Glomerular visceral epithelial cell (primary cell): ENCODE measurements around the gene HEPHL1.

Experiments
- DNase-seq: peaks from one replicate; pipeline ENCODE4 v3.0.0-alpha.2; 2016; ENCODE audit errors: extremely low spot score

HEPHL1 gene

DNA sequence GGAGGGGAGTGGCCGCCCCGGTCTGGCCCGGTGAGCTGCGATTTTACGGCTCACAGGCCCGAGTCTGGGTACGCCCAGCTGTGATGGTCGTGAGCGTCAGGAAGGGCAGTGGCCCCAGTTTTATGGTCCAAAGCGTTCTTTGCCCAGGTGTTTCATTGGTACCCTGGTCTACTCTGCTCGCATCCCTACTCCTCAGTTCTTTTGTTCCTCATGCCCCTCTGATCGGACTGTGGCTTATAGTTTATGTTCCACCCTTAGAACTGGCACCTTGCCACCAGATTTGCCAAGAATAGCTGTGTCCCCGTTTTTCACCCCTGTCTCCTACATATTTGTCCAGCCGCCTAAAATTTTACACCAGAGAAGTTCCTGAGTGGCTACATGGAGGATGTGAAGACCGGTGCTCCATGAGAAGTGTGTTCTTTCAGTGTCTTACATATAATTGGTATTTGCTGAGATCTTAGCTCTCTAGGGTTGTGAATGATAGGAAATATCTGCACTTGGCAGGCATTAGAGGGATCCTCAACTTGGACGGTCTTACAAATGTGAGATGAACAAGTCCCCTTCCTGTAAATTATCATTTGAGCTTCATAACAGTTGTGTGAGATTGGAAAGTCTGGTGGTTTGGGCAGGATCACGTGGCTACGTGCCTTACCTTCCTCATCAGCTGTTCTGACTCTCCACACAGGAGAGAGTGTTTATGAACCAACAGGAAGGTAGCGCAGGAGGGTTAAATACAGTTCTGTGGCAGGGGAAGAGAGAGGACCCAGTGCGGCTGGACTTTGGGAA, 108.6 kb downstream of the HEPHL1 start:
- no peak for DNase-seq

DNA sequence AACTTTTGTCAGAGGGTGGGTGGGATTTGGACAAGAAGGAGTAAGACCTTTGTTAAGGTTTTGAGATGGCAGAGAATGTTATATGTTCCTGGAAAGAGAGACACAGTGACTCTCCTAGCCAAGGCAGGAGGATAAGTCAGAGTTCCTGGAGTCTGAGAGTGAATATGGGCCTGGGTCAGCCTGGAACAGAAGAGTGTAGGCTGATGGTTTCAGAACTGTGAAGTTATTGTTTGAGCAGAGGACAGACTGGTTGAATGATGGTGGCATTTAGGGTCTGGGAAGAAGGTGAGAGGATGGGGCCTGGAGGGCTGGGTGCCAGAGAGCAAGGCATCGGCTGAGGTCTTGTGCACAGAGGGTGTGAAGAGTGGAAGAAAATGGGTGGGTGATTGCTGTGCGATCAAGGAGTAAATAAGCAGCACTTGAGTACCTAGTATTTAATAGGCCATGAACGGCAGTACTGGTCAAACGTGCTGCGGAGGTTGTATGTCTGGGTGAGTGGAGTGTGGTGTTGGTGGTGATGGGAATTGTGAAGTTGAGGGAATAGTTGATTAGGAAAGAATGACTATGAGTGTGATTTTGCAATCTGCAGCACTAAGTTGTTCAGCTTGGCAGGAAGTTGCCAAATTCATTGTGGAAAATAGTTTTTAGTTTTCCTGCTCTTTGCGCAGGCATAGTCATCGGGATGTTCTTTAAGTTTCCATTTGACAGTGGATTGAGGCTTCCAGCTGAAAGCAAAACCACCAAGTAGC, 109.3 kb downstream of the HEPHL1 start:
- peak; percentile 16 for DNase-seq

DNA sequence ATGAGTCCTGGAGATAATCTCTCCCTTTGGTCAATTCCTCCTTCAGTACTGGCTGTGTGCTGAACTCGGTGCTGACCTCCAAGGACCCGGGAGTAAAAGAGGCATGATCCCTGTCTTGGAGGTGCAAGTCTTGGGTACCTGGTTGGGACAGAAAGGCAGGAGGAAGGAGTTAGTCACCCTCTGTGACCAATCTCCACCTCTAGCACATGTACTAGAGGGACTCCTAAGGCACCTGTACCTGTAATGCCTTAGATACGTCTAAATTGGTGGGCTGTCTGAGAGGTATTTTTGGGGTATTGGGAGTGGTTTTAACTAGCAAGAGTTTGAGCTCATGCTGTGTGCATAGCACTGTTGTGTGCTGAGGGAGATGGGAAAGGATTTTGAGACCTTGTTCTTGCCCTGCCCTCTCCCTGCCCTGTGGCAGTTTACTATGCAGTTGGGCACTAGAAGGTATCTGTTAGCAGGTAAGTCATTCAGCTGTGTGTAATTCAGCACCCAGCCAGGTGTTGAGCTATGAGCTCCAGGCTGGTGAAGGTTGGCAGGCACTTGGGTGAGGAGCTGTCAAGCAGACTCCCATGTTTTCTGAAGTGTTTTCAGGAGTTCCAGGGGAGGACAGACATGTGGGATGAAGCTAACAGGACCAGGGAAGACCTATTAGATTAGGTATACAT, 110.0 kb downstream of the HEPHL1 start:
- no peak for DNase-seq

DNA sequence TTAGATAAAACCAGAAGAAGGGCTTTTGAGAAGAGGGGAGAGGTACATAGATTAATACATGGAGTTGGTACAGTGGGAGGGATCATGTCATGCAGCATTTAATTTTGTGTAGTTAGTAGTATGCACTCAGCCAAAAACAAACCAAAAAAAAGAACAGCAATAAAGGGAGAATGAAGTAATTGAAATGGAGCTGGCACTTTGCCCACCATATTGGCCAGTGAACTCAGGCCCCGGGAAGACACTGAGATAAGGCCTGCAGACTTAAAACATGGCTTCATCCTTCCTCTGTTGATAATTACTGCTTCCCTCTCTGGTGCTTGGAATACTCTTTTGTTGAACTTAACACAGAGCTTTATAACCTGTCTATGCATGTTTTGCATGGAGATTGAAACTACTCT, 110.6 kb downstream of the HEPHL1 start:
- DNase-seq: peak; percentile 42

DNA sequence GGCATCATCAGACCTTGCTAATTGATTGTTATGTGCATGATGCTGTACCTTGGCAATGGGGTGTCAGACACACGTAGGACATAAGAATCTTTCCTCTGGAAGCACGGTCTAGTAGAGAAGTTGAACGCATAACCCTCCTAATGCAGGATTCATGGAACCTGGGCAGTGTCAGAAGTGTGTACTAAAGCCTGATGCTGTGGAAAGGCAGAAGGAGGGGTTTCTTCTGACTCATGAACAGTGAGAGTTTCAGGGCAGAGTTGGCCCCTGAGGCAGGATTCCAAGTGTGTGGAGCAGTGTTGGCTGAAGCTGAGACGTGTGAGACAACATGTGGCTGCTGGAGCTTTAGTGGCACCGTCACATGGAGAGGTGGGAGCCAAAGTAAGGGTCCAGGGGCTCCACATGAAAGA, 111.0 kb downstream of the HEPHL1 start:
- DNase-seq: peak; percentile 65

DNA sequence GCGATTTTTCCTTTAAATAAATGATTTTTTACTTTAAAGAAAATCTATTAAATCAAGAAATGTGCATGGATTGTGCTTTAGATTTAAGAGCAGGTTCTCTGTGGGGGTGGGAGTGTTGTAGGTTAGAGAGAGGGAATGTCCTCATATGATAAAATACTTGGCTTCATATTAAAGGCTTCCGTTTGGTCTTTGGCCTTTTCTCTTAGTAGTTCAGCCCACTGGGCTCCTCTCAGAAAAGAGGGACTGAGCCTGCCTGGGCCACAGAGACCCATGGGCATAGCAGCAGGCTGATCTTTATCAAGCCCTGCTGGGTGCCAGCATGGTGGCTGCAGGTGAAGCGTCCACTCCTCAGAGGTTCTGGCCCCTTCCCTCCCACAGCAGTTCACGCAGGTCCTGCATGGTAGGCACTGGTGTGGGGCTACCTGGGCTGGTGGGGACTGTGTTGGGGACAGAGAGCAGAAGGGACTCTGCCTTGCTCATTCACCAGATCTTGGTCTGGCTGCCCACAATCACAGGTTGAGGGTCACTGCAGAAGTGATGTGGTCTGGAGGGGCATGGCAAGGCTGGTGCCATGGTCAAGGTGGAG, 111.8 kb downstream of the HEPHL1 start:
- no peak for DNase-seq

DNA sequence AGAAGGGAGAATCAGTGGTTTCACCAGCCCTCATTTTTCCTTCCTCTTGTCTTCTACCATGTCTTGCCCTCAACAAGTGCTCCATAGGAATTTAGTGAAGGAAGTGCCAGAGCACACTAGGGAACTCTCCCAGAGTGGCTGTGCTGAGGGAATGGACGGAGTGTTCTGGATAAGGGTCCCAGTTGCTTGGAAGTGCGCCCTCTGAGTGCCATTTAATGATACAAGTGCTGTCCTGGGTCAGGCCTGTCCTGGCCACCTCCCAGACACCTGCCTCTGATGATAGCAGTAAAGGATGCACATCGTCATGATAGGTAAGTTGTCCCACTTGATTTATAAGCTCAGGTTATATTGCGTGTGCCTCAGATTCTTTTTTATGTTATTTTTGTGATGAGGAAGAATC, 112.6 kb downstream of the HEPHL1 start:
- DNase-seq: no peak

DNA sequence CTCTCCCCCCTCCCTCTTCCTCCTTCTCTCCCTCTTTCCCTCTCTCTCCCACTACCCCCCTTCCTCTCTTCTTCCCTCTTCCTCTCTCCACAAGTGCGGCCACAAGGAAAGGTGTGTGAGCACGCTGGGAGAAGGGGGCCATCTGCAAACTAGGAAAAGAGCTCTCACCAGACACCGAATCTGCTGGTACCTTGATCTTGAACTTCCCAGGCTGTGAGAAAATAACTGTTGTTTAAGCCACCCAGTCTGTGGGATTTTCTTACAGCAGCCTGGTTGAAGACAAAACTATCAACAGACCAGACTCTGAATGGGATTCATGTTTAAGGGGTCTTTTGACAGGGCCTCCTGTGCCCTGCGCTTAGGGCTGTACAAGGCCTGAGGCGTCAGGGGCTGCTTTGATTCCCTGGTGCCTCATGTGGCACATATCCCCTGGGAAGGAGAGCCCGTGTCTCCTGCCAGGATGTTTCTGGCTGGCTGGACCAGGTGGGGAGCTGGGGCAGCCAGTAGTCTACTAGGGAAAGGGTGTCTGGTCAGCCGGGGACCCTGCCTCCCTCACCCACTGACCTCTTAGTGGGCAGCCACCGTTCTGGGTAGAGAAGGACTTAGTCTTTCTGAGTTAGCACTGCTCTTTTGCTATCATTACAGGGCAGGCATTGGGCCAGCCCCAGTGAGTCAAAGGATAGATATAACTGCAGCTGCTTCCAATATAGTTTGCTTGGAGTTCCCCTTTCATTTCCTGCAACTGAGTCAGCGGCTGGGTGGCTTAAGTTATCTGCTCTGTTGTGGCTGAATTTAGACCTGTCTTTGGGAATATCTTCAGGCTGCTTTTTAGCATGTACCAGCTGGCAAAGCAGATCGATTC, 113.7 kb downstream of the HEPHL1 start:
- DNase-seq: peak; percentile 80

DNA sequence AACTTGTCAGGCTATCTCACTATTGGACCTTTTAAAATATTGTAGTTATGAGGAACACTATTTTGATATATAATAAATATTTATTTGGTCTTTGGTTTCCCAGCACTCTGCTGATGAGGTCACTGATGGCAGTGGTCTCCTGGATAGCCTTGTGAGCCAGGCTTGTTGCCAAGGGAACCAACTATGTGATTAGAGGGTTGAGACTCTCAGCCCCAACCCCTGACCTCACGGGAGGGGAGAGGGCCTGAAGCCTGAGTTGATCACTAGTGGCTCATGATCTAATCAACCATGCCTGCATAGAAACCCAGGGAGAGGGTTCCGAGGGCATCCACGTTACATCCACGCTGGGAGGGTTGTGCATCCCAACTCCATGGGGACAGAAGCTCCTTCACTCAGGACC, 118.3 kb downstream of the HEPHL1 start:
- peak; percentile 35 for DNase-seq

DNA sequence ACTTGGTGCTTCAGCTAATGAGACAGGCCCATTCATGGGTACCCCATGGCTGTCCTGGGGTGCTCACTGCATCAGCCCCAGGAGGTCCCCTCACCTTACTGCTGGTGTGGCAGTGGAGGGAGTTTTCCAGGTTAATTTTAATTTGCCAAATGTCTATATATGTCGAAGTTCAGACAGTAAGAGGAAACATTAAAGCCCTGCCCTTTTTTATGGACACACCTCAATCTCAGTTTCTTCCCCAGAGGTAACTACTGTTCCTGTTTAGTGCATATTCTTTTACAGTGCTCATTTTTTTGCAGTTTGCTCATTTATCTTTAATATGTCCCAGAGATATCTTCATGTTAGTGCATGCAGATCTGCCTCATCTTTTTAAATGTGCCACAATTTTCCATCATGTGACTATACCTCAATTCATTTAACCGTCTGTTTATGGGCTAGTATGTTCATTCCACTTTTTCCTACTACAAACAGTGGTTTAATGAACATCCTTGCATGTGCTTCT, 119.1 kb downstream of the HEPHL1 start:
- DNase-seq: no peak

DNA sequence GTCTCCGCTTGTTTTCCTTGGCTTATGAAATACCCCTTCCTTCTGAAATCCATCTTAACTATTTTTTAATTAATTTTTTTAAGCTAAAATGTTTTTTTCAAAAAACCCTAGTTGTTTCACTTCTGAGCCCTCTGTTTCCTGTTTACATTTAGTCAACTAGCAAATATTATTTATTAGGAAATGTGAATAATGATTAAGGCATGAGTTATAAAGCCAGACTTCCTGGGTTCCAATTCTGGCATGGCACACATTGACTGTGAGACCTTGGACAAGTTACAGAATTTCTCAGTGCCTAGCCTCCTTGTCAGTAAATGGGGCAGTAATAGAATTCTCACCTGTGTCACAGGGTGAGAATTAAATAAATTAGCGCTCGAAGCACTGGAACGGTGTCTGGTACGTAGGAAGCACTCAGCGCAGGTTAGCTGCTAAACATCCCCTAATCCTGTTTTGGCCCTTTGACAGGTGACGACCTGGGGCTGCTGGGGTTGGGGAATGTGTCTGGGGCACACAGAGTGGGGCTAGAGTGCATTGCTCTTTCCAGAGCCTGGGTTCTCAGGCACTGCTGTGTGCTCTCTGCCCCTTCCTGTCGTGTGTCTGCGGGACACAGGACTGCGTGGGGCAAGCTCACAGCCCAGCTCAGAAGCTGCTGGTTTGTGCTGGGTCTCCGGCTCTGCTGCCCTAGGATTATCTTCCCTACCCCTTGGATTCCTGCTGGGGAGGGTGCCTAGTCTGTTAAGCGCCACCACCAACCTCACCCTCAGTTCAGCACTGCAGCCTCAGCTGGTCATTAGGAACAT, 120.6 kb downstream of the HEPHL1 start:
- DNase-seq: no peak

DNA sequence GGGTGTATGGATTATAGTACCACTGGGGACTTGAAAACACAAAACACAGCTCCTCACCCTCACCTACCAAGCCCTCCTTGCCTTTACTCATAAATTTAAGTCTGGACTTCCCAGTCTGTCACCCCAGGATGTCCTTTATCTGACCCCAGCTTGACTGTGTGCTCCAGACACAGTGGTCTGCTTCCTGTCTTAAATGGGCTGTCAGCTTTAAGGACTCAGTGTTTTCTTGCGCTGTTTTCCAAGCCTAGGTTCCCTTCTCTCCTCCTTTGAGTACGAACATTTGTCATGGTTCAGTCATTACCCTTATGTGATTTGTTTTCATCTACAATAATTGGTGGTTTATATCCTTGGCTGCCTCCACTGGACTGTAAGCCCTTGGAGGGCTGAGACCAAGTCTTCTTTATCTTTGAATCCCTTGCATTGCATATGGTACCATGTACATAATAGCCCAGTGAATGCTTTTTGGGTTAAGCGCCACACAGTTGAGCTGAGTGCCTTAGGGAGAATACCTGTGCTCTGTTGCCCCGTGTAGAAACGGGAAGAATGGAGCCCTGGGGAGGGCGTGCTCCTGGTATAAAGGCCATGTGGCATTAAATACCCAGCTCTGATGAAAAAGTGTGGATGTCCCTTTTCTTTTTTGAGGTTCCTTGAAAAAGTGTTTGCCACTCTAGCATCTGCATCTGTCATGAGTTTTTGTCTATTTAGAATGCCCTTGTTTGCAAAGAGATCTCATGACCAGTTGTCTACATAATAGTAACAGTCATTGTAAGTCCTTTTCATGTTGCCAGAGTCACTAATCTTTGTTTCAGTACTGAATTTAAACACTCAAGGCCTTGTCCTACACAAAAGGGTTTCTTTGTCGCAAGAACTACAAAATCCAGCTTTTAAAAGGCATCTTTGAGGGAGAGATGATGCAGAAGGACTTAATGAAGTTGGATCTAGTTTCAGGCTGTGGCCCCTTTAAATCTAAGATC, 121.4 kb downstream of the HEPHL1 start:
- no peak for DNase-seq

DNA sequence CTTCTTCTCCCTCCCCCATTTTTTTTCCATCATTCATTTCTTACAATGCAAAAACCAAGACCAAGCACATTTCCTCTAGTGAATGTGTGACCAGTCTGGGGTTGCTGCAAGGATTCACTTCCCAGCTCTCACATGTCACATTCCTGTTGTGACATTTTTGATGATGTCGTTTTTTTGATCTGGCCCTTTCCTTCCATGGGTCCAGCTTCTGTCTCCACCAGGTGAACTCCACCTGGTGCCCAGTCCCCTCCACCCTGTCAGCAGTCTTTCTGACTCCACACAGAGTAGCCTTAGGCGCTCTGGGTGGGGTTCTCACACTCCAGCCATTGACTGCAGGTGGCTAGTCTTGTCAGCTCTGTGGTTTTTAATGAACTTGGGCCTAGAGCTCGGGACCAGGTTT, 123.1 kb downstream of the HEPHL1 start:
- no peak for DNase-seq

DNA sequence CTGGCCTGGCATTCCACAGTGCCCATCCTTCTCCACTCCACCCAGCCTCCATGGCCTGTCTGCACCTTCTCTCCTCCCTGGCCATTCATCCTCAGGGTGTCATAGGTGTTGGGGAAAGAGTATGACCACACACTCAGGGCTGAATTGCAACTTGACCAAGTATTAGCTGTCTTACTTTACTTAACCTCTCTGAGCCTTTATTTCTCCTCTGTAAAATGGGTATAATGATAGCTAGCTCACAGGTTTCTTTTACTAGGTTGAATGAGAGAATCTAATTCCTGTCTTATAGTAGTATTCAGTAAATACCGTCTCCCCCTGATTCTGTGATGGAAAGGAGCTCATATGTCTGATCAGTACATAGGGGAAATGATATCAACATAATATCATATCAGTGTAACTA, 123.5 kb downstream of the HEPHL1 start:
- DNase-seq: no peak

DNA sequence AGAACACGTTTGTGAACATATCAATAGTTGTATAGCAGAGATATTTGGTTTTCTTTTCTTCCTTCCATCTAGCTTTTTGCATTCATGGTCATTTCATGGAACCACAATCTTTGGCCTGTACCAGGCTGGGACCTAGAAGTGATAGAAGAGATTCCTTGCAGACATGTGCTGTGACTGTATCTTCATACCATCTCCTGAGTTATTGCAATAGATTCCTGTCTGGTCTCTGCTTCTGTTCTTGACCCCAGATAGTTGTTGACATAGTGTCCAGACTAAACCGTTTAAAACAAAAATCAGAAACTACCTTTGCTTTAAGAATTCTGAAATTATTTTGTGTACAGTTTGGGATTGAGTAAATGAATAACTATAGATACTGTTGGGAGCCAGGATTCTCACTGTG, 124.3 kb downstream of the HEPHL1 start:
- DNase-seq: no peak

DNA sequence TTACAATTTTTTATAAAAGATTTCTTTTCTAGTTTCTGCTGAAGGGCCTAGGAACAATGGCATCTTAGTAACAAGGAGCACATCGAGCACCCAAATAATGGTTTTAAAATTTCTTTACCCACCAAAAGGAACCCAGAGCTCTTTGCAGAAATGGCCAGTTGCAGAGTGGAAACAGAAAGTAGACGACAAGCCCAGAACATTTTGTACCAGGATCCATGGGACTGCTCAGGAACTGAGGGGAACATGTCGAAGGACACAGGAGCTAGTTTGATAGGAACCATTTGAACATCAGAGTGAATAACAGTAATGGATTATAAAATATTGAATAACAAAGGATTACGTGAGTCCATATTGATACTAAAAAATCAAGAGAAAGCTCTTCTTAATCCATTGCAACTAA, 124.8 kb downstream of the HEPHL1 start:
- DNase-seq: no peak

DNA sequence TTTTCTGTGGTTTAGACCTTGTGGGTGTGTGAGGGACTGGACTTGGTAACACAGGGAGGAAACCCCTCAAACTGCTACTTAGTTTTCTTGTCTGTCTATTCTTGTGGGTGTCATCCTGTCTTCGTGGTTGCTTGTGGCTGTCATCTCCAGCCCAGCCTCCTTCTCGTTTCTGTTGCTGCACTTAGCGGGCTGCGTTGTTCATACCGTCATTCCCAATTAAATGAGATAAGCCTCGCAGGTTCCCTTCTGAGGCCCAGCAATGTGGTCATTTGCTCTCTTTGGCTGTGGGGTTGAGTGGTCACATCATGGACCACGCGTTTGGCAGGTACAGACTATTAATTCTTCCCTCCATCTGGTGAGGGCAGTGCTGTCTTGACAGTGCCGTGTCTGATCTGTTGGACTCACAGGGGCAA, 126.3 kb downstream of the HEPHL1 start:
- DNase-seq: no peak

DNA sequence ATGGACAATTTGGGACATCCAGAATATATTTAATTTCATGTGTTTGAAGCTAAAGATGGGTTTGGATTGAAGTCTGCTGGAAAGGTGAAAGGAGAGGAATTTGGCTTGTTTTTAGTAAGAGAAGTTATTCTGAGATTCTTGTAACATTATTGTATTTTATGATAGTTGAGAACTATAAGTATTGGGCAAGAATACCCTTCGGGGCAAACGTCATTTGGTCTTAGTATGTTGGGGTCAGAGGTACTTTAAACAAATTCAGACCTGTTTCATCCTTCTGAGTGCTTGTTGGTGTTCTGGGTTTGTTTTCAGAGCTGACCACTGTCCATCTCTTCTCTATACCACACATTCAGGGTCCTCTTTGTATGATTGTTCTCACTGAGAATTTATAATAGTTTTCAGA, 127.0 kb downstream of the HEPHL1 start:
- DNase-seq: no peak

DNA sequence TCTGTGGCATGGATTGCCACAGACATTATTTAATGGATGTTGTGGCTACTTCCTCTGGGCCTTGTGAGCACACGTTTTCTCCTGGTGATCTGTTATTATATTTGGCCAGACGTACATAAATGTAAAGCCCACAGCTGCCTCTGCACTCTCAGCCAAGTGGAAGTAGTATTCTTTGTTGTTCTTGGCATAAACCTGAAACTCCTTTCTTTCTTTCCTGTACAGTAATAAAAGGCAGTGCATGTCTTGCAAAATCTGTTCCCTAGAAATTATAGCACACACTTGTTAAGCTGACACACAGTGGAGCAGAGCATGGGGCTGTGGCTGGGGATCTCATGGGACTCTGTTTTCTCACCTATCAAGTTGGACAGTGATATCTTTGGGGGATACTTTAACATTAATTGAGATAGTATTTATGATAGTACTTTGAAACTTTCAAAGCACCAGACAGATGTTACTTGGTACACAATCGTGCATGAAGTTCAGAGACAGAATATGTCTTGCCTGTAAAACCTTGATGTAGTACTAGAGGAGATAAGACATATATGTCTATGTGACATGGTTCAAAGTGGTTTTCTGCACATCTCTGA, 128.4 kb downstream of the HEPHL1 start:
- peak; percentile 57 for DNase-seq
